ENCODE data around the gene REXO4.

GRCh38 chr9:133425049-133425632, 7.3 kb upstream of the REXO4 start:
- TF ChIP-seq CTCF (IDR thresholded peaks at IDR 0.05) (no peak), EP300 (IDR thresholded peaks at IDR 0.05) (no peak)

All from tibial nerve (tissue), 4 donors.